HG02798 (cell line): ENCODE results near the gene KAT2A.

ENCODE experiments used
- ATAC-seq: cut with Tn5 transposase; IDR thresholded peaks from one replicate; pipeline ENCODE4 v1.9.1; 2021; ENCODE audit warnings: mild to moderate bottlenecking; ENCODE audit not compliant: unreplicated experiment, poor library complexity

KAT2A gene

GRCh38 chr17:42135664-42136653, 14.8 kb upstream of the KAT2A start:
- ATAC-seq = no peak

- no peak for ATAC-seq
Observed at GRCh38 chr17:42135151-42135550, 14.0 kb upstream of the KAT2A start.

DNA sequence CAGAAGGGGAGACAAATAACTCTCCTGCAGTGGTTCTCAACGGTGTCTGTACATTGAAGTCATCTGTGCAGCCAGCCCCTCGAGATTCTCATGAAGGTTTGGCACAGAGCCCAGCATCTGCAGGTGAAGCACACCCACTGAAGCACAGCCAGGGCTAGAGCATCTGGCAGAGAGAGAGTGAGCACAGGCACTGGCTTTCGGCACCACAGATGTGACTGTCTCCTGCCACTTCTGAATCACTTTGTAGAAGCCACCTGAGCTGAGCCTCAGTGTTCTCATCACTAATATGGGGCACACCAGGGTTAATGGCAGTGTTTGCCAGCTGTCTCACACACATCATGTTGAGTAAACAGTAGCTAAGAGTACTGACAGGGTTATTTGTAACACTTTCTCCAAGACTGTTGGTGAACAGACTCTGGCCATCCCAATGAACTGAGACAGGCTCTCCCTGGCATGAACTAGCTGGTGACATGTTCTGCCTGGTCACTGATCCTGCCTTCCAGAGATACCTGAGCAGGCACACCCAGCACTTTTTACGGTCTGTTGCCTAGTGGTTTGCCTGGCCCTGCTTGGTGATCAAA, 12.4 kb upstream of the KAT2A start:
- ATAC-seq = peak; percentile 77

DNA sequence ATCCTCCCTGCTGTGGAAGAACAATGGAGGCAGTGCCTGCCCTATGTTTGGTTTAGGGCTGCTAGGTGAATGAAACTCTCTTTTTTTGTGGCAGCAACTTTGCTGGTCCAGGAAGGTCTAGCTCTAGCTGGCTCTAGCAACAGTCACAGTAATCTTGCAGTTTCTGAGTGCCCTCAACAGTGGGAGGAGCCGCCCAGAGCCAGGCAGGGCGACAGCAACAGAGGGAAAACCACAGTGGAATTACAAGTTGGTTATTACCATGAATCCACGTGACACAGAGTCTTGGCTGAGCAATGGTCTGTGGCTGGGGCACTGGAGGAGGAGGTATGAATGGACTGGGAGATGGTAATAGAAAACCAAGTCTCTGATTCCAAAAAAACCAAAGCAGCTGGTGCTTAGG, 11.8 kb upstream of the KAT2A start:
- ATAC-seq = peak; percentile 25

DNA sequence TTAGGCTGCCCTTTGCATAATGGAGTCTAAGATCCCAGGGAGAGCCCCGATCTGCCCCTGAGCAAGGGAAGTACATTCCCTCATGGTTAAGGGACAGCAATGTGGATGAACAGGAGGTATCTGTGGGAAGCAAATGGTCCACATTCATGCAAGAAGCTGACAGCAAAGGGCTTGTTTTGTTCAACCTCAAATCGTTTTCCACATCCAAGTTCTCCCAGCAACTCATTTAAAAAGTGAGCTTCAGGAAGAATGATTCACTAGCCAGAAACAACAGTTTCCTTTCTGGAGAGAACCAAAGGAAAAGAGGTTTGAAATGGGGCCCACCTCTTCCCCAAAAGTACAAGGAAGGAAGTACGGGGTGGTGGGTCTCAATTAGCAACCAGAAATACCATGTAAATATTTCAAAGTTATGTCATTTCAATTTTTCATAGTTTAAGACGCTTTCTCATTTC, 10.8 kb upstream of the KAT2A start:
- ATAC-seq = no peak

GRCh38 chr17:42131232-42131631, 10.1 kb upstream of the KAT2A start:
- ATAC-seq = no peak

- ATAC-seq = no peak
Observed at GRCh38 chr17:42130310-42130936, 9.3 kb upstream of the KAT2A start.

GRCh38 chr17:42129109-42129837, 8.1 kb upstream of the KAT2A start:
- no peak for ATAC-seq

DNA sequence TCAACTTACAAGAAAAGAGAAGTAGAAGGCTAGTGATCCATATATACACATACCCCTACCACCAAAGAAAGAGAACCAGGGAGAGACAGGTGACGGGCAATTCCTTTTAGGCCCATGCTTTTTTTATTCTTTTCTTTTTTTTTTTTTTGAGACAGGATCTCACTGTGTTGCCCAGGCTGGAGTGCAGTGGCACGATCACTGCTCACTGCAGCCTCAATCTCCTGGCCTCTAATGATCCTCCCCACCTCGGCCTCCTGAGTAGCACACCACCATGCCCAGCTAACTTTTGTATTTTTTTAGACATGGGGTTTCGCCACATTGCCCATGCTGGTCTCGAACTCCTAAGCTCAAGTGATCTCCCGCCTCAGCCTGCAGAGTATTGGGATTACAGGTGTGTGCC, 6.2 kb upstream of the KAT2A start:
- no peak for ATAC-seq

DNA sequence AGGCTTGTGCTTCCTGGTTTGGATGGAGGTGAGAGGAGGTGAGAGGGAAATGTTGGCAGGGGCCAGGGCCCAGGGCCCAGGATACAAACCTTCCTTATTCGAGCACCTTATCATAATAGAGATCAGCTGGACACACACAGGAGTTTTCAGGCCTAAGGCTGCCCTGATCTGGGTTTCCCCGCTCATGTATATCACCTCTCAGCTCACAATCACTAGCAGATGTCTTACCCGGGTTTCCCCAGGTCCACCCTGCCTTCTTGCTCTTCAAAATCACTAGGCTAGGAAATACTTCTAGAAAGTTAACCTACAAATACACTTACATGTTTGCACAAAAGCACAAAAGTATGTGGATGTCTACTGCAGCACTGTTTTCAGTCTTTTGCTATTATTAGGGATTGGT, 5.7 kb upstream of the KAT2A start:
- no peak for ATAC-seq

- no peak for ATAC-seq
Observed at GRCh38 chr17:42125565-42125964, 4.4 kb upstream of the KAT2A start.

DNA sequence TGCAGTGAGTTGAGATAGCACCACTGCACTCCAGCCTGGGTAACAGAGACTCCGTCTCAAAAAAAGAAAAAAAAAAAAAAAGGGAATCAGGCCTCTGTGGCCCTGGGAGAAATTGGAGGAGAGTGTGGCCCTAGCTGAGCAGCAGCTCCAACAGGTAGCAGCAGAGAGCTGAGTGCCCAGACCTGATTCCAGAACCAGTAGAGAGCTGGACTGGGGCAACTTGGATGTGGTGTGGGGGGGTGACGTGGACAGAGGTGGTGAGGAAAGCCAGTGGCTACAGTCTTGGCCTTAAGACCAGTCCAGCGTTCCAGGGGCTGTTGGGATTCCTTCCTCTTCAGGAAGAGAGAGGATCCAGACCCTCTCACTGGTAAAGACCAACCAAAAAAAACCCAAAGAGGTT, 3.1 kb upstream of the KAT2A start:
- no peak for ATAC-seq

DNA sequence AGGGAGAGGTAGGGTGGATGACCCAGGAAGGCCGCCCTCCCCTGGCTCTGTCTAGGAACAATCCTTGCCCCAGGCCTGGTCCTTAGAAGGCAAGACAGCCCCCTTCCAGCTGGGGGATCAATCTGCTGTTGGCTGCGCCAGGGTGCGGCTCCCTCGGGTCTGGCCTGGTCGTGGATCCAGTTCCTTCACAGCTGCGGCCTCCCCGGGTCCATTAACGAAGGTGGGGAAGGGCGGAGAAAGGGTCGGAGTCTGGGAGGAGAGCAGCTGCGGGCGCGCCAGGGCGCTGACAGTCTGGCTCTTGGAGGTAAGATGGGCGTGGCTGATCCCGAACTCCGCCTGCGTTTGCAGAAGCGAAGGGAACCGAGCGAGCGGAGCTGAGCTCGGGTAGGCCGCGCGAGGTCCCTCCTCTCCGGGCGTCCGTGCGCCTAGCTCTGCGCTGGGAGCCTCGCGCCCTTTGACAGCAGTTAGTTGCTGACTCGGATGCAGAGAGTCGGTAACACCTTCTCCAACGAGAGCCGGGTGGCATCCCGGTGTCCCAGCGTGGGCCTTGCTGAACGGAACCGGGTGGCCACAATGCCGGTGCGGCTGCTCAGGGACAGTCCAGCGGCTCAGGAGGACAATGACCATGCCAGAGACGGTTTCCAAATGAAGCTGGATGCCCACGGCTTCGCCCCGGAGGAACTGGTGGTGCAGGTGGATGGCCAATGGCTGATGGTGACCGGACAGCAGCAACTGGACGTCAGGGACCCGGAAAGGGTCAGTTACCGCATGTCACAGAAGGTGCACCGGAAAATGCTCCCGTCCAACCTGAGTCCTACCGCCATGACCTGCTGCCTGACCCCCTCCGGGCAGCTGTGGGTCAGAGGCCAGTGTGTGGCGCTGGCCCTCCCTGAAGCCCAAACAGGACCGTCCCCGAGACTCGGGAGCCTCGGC, 1.5 kb upstream of the KAT2A start, which contains the start of gene HSPB9:
TSS of gene HSPB9 (plus strand) at position 434 of the 933 bp plus-strand sequence. CDS start at position 481, 47 bp downstream.
- no peak for ATAC-seq

DNA sequence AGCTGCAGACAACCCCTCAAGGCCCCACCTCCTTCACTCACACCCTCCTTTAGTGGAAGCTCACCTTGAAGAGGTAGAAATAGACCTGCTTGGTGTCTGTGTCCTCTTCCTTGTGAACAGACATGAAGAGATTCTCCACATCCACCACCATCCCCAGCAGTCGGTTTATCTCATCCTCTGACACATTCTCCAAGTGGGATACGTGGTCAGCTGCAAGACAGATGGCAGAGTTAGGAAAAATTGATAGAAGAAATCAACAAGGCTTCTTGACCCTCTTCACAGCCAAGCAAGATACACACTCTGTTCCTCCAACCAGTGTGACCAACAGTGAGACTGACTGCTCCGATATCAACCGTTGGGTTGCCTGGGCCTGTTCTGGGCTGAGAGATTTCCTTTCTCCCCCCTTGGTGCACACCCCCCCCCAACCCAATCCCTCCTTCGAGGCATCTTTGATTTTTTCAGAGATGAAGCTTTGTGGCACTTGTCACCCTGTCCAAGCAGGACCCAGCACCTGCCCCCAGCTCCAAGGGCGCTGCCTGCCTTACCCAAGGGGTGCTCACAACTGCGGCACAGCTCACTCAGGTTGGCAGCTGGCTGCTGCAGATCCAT, 902 bp downstream of the KAT2A start:
- no peak for ATAC-seq

GRCh38 chr17:42119301-42119700, 1.9 kb downstream of the KAT2A start:
- no peak for ATAC-seq

DNA sequence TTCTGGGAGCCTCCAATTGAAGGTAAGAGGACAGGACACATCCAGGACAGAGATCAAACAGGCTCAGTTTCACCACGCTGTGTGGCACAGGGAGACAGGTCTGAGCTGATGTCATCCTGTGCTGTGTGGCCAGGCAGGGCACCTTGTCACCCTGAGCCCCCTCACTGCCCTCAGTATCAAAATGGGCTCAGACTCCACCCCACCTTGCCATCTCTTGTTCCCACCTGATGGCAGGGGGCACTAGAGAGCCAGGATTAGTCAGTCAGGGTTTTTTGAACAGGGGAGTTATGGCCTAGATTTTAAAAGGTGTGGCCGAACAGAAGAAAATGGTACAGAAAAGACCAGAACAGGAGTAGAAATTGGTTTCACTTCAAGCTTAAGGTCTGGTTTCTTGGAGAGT, 2.6 kb downstream of the KAT2A start:
- no peak for ATAC-seq

- ATAC-seq = no peak
Observed at GRCh38 chr17:42118126-42118510, 3.0 kb downstream of the KAT2A start.

DNA sequence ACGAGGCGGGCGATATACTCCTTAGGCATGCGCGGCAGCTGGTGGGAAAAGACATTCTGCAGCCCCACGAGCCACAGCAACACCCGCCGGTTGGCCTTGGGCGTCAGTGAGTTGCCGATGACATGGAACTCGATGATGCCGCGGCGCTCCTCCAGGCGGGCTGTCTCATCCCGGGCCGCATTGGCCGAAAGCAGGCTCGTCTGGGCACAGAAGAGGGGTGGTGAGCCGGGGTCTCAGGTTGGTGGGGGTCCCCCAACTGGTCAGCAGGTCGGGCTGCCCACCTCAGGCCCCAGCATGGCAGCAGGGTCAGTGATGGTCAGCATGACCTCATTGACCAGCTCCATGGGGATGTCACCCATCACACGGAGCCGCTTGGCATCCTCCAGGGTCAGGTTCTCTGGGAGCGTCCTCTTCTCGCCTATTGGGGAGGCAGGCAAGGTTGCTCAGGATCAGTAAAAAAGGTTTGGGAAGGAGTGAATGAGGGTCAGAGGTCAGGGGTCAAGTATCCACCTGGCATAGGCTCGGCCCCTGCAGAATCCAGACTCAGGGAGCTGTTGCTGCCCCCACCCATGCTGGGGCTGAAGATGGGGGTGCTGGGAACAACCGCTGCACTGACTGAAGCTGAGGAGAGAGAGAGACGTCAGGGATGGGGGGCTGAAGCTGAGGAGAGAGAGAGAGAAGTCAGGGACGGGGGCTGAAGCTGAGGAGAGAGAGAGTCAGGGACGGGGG, 3.6 kb downstream of the KAT2A start:
- no peak for ATAC-seq
